GM18870 (cell line): ENCODE results near the gene METTL21A.
"Not testable (repeated sequence)": the region's sequence is repeated elsewhere in the genome, so short reads cannot be mapped to it uniquely, and the experiment has no call there.

ENCODE experiments used
- ATAC-seq: cut with Tn5 transposase; IDR thresholded peaks from one replicate; pipeline ENCODE4 v1.9.1; 2021; ENCODE audit warnings: moderate library complexity; ENCODE audit not compliant: unreplicated experiment

Gene METTL21A

GRCh38 chr2:207625014-207625907 lies at the start of gene METTL21A:
Gene METTL21A, minus strand, starts transcription at chr2:207625394. Its CDS starts 1,019 bp downstream, at chr2:207624375.
- ATAC-seq = peak; percentile 51

GRCh38 chr2:207674826-207675225 lies 49.6 kb upstream of the METTL21A start:
- ATAC-seq = no peak

GRCh38 chr2:207674266-207674774 lies 49.1 kb upstream of the METTL21A start:
- ATAC-seq = no peak

GRCh38 chr2:207673431-207673830 lies 48.2 kb upstream of the METTL21A start:
- ATAC-seq = no peak

- no peak for ATAC-seq
These were observed 45.7 kb upstream of the METTL21A start for GRCh38 chr2:207670887-207671286.

- no peak for ATAC-seq
These were observed 38.8 kb upstream of the METTL21A start for GRCh38 chr2:207663870-207664545.

- peak; percentile 93 for ATAC-seq
These were observed 37.0 kb upstream of the METTL21A start for GRCh38 chr2:207662203-207662602.

- ATAC-seq = no peak
These were observed 35.8 kb upstream of the METTL21A start for GRCh38 chr2:207660994-207661393.

- no peak for ATAC-seq
These were observed 33.0 kb upstream of the METTL21A start for GRCh38 chr2:207658156-207658555.

GRCh38 chr2:207655000-207655399 lies 29.8 kb upstream of the METTL21A start:
- no peak for ATAC-seq

GRCh38 chr2:207646582-207646981 lies 21.4 kb upstream of the METTL21A start:
- ATAC-seq = not testable (repeated sequence)

- ATAC-seq = no peak
These were observed 18.7 kb upstream of the METTL21A start for GRCh38 chr2:207643892-207644291.

- ATAC-seq = no peak
These were observed 15.5 kb upstream of the METTL21A start for GRCh38 chr2:207640661-207641060.

- ATAC-seq = no peak
These were observed 15.0 kb upstream of the METTL21A start for GRCh38 chr2:207640160-207640559.

- ATAC-seq = not testable (repeated sequence)
These were observed 14.1 kb upstream of the METTL21A start for GRCh38 chr2:207639288-207639687.

GRCh38 chr2:207635468-207636200 lies 10.4 kb upstream of the METTL21A start:
- ATAC-seq = no peak

- ATAC-seq = no peak
These were observed 8.5 kb upstream of the METTL21A start for GRCh38 chr2:207633686-207634085.

- no peak for ATAC-seq
These were observed 7.6 kb upstream of the METTL21A start for GRCh38 chr2:207632575-207633493.

- ATAC-seq = no peak
These were observed 5.3 kb upstream of the METTL21A start for GRCh38 chr2:207630491-207630890.

GRCh38 chr2:207629553-207629952 lies 4.4 kb upstream of the METTL21A start:
- no peak for ATAC-seq
